RWPE2 (cell line): Measurements from ENCODE around the gene ZNF496.

Experiments
- ATAC-seq: fragments of 200-7000 bp; cut with Tn5 transposase; 3 replicates; pipeline ENCODE4 v1.9.1; 2021; ENCODE audit warnings: low read depth
- DNase-seq: peaks from one replicate; pipeline ENCODE4 v3.0.0-alpha.2; 2020; ENCODE audit warnings: low spot score
- H3K27ac ChIP-seq: fragments of 450-650 bp; 2 replicates; pipeline ENCODE4 v1.5.1; 2017; ENCODE audit warnings: mild to moderate bottlenecking; ENCODE audit not compliant: poor library complexity, severe bottlenecking
- H3K27me3 ChIP-seq: fragments of 250-450 bp; sonication (Bioruptor Pico); 2 replicates; pipeline ENCODE4 v1.5.1; 2021; ENCODE audit warnings: mild to moderate bottlenecking, moderate library complexity; ENCODE audit not compliant: insufficient read depth, poor library complexity, severe bottlenecking
- H3K36me3 ChIP-seq: fragments of 250-450 bp; sonication (Bioruptor Pico); 2 replicates; pipeline ENCODE4 v1.5.1; 2020; ENCODE audit warnings: low read depth, mild to moderate bottlenecking, moderate library complexity
- H3K4me1 ChIP-seq: fragments of 250-450 bp; sonication (Bioruptor Pico); 2 replicates; pipeline ENCODE4 v1.5.1; 2021; ENCODE audit warnings: mild to moderate bottlenecking, moderate library complexity; ENCODE audit not compliant: insufficient read depth, poor library complexity, severe bottlenecking
- H3K4me3 ChIP-seq: fragments of 250-450 bp; sonication (Bioruptor Pico); 2 replicates; pipeline ENCODE4 v1.5.1; 2021; ENCODE audit warnings: mild to moderate bottlenecking, moderate library complexity; ENCODE audit not compliant: severe bottlenecking
- H3K9me3 ChIP-seq: fragments of 250-450 bp; sonication (Bioruptor Pico); 2 replicates; pipeline ENCODE4 v1.5.1; 2021; ENCODE audit warnings: mild to moderate bottlenecking, moderate library complexity; ENCODE audit not compliant: severe bottlenecking
- TF ChIP-seq, protein P1 (sequence below): fragments of 450-650 bp; IDR thresholded peaks from one replicate; pipeline ENCODE4 v1.5.1; 2017; ENCODE audit warnings: mild to moderate bottlenecking, moderate library complexity; ENCODE audit not compliant: poor library complexity, severe bottlenecking

The ZNF496 gene

DNA sequence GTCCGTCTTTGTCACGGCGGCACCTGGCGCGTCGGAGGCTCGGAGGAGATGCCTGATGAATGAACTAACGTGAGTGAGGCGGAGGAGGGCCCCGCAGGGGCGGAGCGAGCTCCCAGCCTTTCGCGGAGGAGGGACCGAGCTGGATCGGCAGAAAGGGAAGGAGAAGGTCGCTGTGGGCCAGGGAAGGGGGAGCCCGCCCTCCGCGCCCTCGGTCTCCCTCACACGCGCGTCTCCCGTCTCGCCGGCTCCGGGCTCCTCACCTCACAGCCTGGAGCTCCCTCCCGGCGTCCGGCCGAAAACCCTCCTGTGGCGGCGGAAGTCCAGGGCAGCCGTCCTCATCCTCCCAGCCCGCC is 519 bp downstream of the ZNF496 start:
- peak overlapping the region; percentile 75 for H3K4me3 ChIP-seq
- no peaks in the 10 kb centered on the region for H3K4me1 ChIP-seq
- ATAC-seq (peak; percentile 68), DNase-seq (no peak)
- no peaks in the 10 kb centered on the region for H3K9me3 ChIP-seq
- TF ChIP-seq, protein P1, sequence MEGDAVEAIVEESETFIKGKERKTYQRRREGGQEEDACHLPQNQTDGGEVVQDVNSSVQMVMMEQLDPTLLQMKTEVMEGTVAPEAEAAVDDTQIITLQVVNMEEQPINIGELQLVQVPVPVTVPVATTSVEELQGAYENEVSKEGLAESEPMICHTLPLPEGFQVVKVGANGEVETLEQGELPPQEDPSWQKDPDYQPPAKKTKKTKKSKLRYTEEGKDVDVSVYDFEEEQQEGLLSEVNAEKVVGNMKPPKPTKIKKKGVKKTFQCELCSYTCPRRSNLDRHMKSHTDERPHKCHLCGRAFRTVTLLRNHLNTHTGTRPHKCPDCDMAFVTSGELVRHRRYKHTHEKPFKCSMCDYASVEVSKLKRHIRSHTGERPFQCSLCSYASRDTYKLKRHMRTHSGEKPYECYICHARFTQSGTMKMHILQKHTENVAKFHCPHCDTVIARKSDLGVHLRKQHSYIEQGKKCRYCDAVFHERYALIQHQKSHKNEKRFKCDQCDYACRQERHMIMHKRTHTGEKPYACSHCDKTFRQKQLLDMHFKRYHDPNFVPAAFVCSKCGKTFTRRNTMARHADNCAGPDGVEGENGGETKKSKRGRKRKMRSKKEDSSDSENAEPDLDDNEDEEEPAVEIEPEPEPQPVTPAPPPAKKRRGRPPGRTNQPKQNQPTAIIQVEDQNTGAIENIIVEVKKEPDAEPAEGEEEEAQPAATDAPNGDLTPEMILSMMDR: no peak
- no peaks in the 10 kb centered on the region for H3K27me3 ChIP-seq
- peak overlapping the region; percentile 64 for H3K27ac ChIP-seq
- H3K36me3 ChIP-seq: peaks cover 58% of the 10 kb centered on the region

DNA sequence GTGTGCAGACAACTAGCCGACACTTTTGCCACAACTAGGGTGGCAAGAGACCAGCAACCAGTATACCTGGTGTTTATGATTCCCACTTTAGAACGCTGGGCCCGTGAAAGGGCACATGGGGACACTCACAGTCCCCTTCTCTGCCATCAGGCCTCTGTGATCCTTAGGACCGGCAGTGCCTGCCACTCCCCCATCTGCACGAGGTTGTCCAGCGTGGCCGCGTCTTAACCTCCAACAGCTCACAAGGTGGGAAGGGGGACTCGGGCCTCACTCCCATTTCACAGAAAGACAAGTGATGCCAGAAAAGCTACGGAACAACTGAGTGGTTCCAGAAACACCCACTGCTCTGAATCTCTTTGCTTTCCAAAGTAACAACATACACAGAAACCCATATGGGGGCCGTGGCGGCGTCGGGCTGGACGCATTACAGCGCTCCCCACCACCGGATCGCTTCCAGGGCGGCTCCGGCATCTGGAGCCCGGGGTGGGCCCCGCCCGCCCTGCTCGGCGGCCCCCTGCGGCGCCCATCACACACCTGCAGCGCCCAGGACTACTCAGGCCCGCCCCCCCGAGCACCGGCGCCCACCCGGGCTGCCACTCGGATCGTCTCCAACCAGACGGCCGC is 1.0 kb downstream of the ZNF496 start:
- no peaks in the 10 kb centered on the region for H3K9me3 ChIP-seq
- no peak for DNase-seq
- H3K27ac ChIP-seq: peak overlapping the region; percentile 64
- peak overlapping the region; percentile 75 for H3K4me3 ChIP-seq
- ATAC-seq: peak; percentile 7; the same call in 2 of the 3 replicates
- H3K27me3 ChIP-seq: no peaks in the 10 kb centered on the region
- TF ChIP-seq, protein P1: no peak
- H3K36me3 ChIP-seq: peaks cover 58% of the 10 kb centered on the region
- no peaks in the 10 kb centered on the region for H3K4me1 ChIP-seq

DNA sequence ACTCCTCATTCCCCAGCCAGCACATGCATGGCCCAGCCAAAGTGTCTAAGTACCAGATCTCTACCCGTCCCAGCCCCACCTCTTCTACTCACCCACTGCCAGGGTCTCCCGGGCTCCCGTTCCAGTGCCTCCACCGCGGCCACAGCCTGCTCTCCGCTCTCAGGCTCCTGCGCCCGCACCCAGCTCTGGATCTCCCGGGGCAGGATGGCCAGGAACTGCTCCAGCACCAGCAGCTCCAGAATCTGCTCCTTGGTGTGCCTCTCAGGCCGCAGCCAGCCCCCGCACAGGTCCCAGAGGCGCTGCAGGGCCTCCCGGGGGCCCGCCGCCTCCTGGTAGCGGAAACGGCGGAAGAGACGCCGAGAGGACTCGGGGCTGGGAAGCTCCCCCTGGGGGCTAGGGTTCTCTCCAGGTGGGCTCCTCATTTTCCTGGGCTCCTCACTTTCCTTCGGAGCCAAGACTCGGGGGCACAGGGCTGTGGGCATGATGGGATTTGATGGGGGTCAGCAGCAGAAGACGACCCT is 2.5 kb downstream of the ZNF496 start:
- Histone ChIP-seq H3K9me3 (no peaks in the 10 kb centered on the region), H3K27me3 (no peaks in the 10 kb centered on the region), H3K36me3 (peaks cover 65% of the 10 kb centered on the region), H3K4me1 (no peaks in the 10 kb centered on the region), H3K4me3 (no peak overlapping the region), H3K27ac (no peak overlapping the region)
- DNase-seq: no peak
- ATAC-seq: no peak
- TF ChIP-seq, protein P1: no peak

DNA sequence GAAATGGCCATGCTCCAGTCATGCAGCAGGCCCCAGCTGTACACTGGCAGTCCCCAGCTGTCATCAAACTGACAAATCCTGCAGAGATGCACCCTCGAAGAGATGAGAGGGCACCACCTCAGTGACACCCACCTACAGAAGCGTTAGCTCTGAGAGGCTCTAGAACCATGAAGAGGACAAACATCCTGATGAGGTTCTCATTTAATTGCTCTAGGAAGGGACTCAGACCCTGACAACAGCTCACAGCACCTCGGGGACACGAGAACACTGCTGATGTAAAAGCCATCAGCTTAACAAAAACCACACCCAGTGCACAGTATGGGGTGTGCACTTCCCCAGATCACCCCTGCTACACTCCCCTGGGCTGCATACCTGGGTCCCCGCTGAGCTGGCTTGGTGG is 3.4 kb downstream of the ZNF496 start:
- Histone ChIP-seq H3K27me3 (no peaks in the 10 kb centered on the region), H3K9me3 (no peaks in the 10 kb centered on the region), H3K27ac (no peak overlapping the region), H3K4me3 (no peak overlapping the region), H3K36me3 (peaks cover 58% of the 10 kb centered on the region), H3K4me1 (no peaks in the 10 kb centered on the region)
- no peak for ATAC-seq
- TF ChIP-seq, protein P1: no peak
- DNase-seq: no peak

DNA sequence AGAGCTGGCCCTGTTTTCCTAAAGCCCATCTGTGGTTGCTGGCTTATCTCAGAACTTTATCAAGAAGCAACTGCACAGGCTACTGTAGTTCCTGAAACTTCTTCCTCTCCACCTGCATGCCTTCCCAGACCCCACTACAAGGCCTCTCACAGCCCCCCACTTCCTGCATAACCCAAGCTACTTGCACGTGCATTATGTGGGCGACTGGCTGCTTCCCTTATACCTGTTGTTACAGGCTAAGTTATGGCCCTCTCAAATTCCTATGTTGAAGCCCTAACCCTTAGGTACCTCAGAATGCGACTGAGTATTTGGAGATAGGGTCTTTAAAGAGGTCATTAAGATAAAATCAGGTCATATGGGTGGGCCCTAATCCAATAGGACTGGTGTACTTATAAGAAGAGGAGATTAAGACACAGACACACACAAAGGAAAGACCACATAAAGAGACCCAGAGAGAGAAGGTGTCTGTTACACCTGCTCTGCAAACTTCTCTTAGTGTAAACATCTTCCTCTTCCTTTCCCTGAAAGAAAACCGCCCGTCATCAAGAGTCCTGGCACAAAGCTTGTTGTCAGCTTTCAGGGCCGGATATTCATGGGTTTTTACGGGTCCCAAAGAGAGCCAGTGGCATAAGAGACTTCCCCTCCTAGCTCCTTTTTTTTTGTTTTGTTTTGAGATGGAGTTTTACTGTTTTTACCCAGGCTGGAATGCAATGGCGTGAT is 5.1 kb downstream of the ZNF496 start:
- no peaks in the 10 kb centered on the region for H3K4me1 ChIP-seq

More for the DNA sequence above, 5.1 kb downstream of the ZNF496 start:
- Histone ChIP-seq H3K9me3 (no peaks in the 10 kb centered on the region), H3K27ac (no peak overlapping the region), H3K27me3 (no peaks in the 10 kb centered on the region), H3K4me3 (no peak overlapping the region), H3K36me3 (peaks cover 68% of the 10 kb centered on the region)
- DNase-seq: no peak
- TF ChIP-seq, protein P1: no peak
- no peak for ATAC-seq
